SJSA1 (cell line): ENCODE measurements around the gene GREB1. TPM values are rescaled to one million over a fixed set of nuclear protein-coding genes. Genes with fewer than 3 reads are reported as not detected.

Source experiments
- DNase-seq, 2 experiments: peaks; one replicate each; pipeline ENCODE4 v3.0.0-alpha.2; 2015 to 2020; ENCODE audit warnings: low spot score in 2 of 2, low read depth in 1 of 2
- H3K27ac ChIP-seq: fragments of 250-450 bp; sonication (Bioruptor Pico); 2 replicates; pipeline ENCODE4 v1.5.1; 2020; ENCODE audit warnings: mild to moderate bottlenecking, moderate library complexity
- H3K27me3 ChIP-seq: fragments of 250-450 bp; sonication (Bioruptor Pico); replicated peaks from 2 replicates; pipeline ENCODE4 v1.5.1; 2020; ENCODE audit warnings: mild to moderate bottlenecking, moderate library complexity
- H3K36me3 ChIP-seq: fragments of 250-450 bp; sonication (Bioruptor Pico); 2 replicates; pipeline ENCODE4 v1.5.1; 2020; ENCODE audit warnings: mild to moderate bottlenecking
- H3K4me1 ChIP-seq: fragments of 250-450 bp; sonication (Bioruptor Pico); replicated peaks from 2 replicates; pipeline ENCODE4 v1.6.1; 2021; ENCODE audit warnings: mild to moderate bottlenecking
- H3K4me3 ChIP-seq: fragments of 250-450 bp; sonication (Bioruptor Pico); 2 replicates; pipeline ENCODE4 v1.5.1; 2020; ENCODE audit warnings: mild to moderate bottlenecking
- H3K9me3 ChIP-seq: fragments of 250-450 bp; sonication (Bioruptor Pico); replicated peaks from 2 replicates; pipeline ENCODE4 v1.5.1; 2020; ENCODE audit warnings: mild to moderate bottlenecking
- total RNA-seq: library from RNA; depleted of rRNA; stranded (reverse); fragments of >200 nt; shearing (Covaris generic); gene quantifications from 2 replicates; pipeline ENCODE4 v1.2.3, GENCODE V29; 2014

Gene GREB1
- total RNA-seq, 1 experiment from 2014 or later: not detected

DNA sequence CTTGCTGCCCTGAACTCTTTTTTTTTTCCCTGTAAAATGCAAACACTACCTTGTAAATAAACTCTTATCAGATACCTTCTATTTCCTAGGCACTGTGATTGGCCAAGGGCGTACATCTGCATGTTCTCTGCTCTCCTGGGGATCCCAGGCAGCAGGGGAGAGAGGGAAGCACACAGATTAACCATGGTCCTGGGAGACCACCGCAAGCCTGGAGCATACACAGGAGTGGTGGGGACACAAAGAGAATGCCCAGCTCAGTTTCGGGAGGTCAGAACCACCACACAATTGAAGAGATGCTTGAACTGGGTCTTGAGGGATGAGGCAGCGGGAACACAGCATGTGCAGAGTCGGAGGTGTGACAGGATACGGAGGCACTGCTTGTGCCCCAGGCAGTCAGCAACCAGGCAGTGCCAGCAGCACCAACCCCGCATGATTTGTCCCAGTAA, 2.1 kb downstream of the GREB1 start:
- DNase-seq: no peak
- Histone ChIP-seq H3K4me1 (peaks cover 10% of the 10 kb centered on the region), H3K27ac (no peak overlapping the region), H3K4me3 (no peak overlapping the region), H3K9me3 (0 out of 2 replicates have a peak, but pooled peaks cover 3% of the 10 kb centered on the region), H3K27me3 (peaks cover 33% of the 10 kb centered on the region), H3K36me3 (no peaks in the 10 kb centered on the region)

DNA sequence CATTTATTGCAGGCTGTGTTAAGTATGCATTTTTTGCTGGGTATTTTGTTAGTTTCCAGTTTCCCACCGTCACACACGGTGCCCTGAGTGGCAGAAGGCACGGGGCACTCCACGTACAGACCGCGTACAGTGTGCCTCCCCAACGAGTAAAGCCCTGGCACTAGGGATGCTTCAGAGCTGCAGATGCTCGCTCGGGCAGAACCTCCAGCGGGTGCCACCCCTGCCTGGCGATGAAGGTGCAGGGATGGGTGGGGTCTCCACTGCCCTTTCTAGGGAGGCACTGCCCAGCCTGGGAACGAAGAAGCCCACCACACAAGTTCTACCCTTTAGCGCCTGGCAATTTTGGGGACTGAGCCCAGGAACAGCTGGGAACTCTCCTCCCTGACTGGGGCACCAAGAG, 4.1 kb downstream of the GREB1 start:
- Histone ChIP-seq H3K27ac (no peak overlapping the region), H3K27me3 (peaks cover 43% of the 10 kb centered on the region), H3K9me3 (no peaks in the 10 kb centered on the region), H3K36me3 (no peaks in the 10 kb centered on the region), H3K4me1 (no peaks in the 10 kb centered on the region), H3K4me3 (no peak overlapping the region)
- no peak for DNase-seq

DNA sequence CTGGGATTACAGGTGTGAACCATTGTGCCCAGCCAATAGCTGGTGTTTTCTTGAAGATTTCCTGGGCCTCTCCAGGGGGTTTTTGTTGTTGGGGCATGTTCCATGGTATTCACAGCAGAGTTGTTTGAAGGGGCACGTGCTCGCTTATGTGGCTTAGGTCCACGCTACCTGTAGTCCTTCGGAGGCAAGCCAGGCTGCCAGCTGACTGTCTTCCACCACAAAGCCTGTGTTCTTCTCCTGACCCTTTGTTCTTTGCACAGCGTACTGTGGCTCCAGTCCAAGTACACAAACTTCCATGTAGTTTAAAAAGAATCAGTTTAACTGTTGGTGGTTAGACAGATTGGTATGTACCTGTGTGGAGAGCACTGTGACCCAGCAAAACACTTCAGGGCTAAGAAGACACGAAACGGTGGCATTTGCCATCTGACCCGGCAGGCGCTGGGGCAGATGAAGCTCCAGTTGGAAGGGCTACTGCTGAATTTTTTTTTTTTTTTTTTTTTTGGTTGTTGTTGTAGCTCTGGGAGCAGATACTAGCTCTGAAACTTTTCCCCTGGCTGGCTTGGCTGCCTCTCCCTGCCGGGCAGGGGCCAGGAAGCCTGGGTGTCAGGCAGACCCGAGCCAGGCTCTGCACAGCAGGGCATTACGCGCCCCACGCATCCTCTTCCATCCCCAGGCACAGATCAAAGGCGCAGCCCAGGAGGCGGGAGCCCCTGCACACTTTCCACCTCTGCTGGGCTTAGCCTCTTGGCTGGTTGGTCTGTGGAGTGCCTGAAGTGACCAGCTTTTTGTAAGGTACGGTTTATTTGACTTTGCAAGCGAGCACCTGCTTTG, 5.7 kb downstream of the GREB1 start:
- Histone ChIP-seq H3K27ac (no peak overlapping the region), H3K4me1 (no peaks in the 10 kb centered on the region), H3K36me3 (no peaks in the 10 kb centered on the region), H3K27me3 (peaks cover 44% of the 10 kb centered on the region), H3K4me3 (no peak overlapping the region), H3K9me3 (no peaks in the 10 kb centered on the region)
- no peak for DNase-seq

DNA sequence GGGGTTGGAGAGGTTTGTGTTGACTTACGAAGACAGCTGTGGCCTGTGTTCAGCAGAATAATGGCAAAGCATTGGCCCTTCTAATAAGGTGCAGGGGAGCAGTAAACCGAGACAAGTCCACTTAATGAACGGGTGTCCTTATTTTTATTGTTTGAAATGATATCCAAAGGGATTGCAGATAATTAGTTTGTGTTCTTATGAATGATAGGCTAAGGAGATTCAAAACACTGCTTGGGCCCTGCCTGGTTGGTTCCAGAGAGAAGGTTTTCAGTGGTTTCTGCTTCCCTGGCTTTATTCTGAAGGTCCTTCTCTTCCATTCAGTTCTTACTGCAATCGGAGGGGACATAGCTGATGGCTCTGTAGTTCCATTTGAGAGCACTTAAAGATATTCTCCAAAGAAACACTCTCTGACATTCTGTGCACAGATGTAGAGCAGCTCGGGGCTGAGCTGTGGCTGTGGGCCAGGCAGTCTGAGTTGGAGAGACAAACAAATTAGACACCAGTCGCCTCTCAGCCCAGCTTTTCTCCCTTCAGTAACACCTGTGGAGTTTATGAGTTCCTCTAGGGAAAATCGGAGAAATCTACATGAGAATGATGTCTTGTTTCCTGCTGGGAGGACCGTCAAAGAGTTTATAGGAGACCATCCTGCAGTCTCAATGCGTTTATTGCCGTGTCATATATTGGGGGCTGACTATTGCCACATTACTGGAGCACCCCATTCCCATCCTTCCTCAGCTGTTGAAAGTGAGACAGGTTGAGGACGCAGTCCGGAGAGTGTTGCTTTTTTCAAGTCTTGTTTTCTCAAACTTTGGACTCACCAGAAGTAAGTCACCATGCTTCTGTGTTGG, 6.5 kb downstream of the GREB1 start:
- H3K27ac ChIP-seq: no peak overlapping the region
- H3K27me3 ChIP-seq: peaks cover 41% of the 10 kb centered on the region
- H3K9me3 ChIP-seq: no peaks in the 10 kb centered on the region
- no peaks in the 10 kb centered on the region for H3K36me3 ChIP-seq
- H3K4me1 ChIP-seq: no peaks in the 10 kb centered on the region
- DNase-seq: no peak
- H3K4me3 ChIP-seq: no peak overlapping the region

- Histone ChIP-seq H3K36me3 (no peaks in the 10 kb centered on the region), H3K4me3 (no peak overlapping the region), H3K4me1 (no peaks in the 10 kb centered on the region), H3K9me3 (no peaks in the 10 kb centered on the region), H3K27me3 (peaks cover 38% of the 10 kb centered on the region), H3K27ac (no peak overlapping the region)
- DNase-seq: no peak
Observed at GRCh38 chr2:11540996-11541692, 7.3 kb downstream of the GREB1 start.

GRCh38 chr2:11541693-11542274, 7.9 kb downstream of the GREB1 start:
- H3K27ac ChIP-seq: no peak overlapping the region
- no peaks in the 10 kb centered on the region for H3K36me3 ChIP-seq
- peaks cover 38% of the 10 kb centered on the region for H3K27me3 ChIP-seq
- H3K9me3 ChIP-seq: no peaks in the 10 kb centered on the region
- H3K4me3 ChIP-seq: no peak overlapping the region
- H3K4me1 ChIP-seq: no peaks in the 10 kb centered on the region
- DNase-seq: no peak

DNA sequence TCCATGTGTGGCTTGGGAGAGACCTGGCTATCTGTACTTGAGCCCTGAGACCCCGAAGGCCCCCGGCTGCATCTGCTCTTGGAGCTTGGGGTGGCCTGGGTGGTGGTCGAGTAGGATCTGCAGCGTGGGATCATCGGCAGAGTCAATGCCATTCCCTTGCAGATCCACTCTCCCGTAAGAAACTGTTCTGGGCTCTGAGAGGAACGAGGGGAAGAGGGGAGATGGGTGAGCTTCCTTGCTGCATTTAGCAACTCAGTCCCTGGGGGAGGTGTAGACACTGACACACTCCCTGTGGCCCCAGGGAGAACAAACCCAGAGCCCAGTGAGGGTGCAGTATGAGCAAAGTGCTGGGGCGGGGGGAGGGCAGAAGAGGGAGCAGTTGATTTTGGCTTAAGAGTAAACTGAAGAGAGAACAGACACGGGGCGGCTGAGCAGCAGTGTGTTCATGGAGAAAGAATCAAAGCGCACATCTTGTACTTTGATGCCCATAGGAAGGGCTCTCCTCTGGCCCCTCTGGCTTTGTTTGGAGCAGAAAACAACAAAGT, 8.5 kb downstream of the GREB1 start:
- no peak for DNase-seq
- Histone ChIP-seq H3K4me3 (no peak overlapping the region), H3K27ac (no peak overlapping the region), H3K36me3 (no peaks in the 10 kb centered on the region), H3K27me3 (peaks cover 36% of the 10 kb centered on the region), H3K4me1 (no peaks in the 10 kb centered on the region), H3K9me3 (no peaks in the 10 kb centered on the region)

- H3K9me3 ChIP-seq: no peaks in the 10 kb centered on the region
- no peak for DNase-seq
- H3K27me3 ChIP-seq: peaks cover 36% of the 10 kb centered on the region
Observed at GRCh38 chr2:11543337-11544216, 9.7 kb downstream of the GREB1 start.

DNA sequence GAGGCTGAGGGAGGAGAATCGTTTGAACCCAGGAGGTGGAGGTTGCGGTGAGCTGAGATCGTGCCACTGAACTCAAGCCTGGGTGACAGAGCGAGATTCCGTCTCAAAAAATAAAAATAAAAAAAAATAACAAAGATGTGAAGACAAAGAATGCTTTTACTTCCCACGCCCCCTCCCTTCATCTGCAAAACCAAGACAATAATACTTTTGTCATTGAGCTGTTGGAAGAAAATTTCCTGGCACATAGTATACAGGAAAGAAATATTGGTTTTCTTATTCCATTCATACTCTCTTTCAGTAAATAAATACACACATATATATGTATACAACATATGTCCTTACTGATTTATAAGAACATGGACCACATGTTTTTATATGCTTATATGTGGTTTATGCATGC, 12.2 kb downstream of the GREB1 start:
- H3K4me1 ChIP-seq: no peaks in the 10 kb centered on the region
- H3K27ac ChIP-seq: no peak overlapping the region
- DNase-seq: no peak
- no peaks in the 10 kb centered on the region for H3K9me3 ChIP-seq
- peaks cover 20% of the 10 kb centered on the region for H3K27me3 ChIP-seq
- no peaks in the 10 kb centered on the region for H3K36me3 ChIP-seq
- no peak overlapping the region for H3K4me3 ChIP-seq

More at GRCh38 chr2:11543337-11544216, 9.7 kb downstream of the GREB1 start:
- H3K36me3 ChIP-seq: no peaks in the 10 kb centered on the region
- no peaks in the 10 kb centered on the region for H3K4me1 ChIP-seq
- no peak overlapping the region for H3K27ac ChIP-seq
- H3K4me3 ChIP-seq: no peak overlapping the region

GRCh38 chr2:11547912-11548497, 14.2 kb downstream of the GREB1 start:
- no peak overlapping the region for H3K27ac ChIP-seq
- peaks cover 9% of the 10 kb centered on the region for H3K27me3 ChIP-seq
- H3K4me3 ChIP-seq: no peak overlapping the region
- no peak for DNase-seq
- no peaks in the 10 kb centered on the region for H3K9me3 ChIP-seq
- no peaks in the 10 kb centered on the region for H3K36me3 ChIP-seq
- H3K4me1 ChIP-seq: no peaks in the 10 kb centered on the region

- peaks cover 5% of the 10 kb centered on the region for H3K27me3 ChIP-seq
- H3K4me1 ChIP-seq: peaks cover 13% of the 10 kb centered on the region
Observed at GRCh38 chr2:11550302-11550701, 16.5 kb downstream of the GREB1 start.

DNA sequence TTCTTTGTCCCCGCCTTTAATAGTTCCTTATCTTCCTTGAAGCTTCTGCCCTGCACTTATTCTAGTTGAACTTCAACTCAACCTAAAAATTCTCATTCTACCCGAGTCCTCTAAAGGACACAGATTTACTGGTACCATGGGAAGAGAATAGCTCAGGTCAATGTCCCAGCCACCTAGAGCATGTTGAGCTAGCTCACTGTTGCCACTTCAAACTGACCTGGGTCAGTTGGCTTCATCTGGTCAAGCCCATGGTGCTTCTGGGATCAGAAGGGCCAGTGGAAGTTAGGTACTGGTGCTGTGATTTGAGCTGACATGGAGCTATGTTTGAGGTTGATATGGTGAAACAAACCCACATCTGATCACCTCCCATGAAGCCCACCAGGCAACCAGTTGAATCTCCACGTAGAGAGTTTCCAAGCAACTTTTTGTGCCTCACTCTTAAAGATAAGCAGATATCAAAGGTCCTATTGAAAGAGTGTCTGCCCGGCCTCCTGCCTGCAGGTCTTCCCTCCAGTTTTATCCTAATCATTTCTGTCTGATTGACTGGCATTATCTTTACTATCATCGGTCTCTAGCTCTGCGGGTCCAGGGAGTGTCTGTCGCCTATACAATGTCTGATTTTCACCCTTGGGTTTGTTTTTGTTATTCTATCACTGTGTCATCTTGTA, 17.2 kb downstream of the GREB1 start:
- H3K4me3 ChIP-seq: no peak overlapping the region
- peaks cover 6% of the 10 kb centered on the region for H3K27me3 ChIP-seq

More at GRCh38 chr2:11550302-11550701, 16.5 kb downstream of the GREB1 start:
- no peak for DNase-seq
- Histone ChIP-seq H3K36me3 (no peaks in the 10 kb centered on the region), H3K4me3 (no peak overlapping the region), H3K9me3 (no peaks in the 10 kb centered on the region), H3K27ac (no peak overlapping the region)

More for the DNA sequence above, 17.2 kb downstream of the GREB1 start:
- H3K36me3 ChIP-seq: no peaks in the 10 kb centered on the region
- H3K9me3 ChIP-seq: no peaks in the 10 kb centered on the region
- peaks cover 13% of the 10 kb centered on the region for H3K4me1 ChIP-seq
- no peak overlapping the region for H3K27ac ChIP-seq
- DNase-seq: no peak
